ENCODE measurements around the gene LPCAT3.

LPCAT3 gene

DNA sequence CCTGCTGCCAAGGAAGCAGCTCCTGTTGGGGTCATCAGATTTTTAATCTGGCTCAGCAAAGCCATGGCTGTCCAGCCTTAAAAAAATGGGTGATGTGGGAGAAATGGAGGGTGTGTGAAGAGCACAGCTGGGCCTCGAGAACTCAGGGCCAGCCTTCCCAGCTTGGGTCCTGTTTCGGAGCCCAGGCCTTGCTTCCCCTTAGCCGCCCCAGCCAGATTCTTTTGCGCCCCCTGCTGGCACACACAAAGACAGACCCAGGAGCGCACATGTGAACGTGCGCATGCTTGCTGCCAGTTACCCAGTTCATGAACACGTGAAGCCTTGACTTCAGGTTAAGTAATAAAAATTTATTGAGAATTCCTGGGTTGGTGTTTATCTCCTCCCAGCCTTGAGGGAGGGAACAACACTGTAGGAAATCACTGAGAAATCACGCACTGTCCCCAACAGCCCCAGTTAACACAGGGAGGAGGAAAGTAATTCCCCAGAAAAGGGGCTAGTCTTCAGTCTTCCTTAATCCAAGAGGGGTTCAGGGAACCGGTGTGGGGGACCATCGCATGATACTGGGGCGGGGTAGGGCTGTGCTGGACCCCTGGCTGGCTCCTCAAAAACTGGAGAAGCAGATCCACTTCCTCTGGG lies 53.1 kb downstream of the LPCAT3 start:
- DNase-seq (ENCODE audit: low read depth in 2 of 2, low spot score in 1 of 2) = peak; percentile 74 to 77

DNA sequence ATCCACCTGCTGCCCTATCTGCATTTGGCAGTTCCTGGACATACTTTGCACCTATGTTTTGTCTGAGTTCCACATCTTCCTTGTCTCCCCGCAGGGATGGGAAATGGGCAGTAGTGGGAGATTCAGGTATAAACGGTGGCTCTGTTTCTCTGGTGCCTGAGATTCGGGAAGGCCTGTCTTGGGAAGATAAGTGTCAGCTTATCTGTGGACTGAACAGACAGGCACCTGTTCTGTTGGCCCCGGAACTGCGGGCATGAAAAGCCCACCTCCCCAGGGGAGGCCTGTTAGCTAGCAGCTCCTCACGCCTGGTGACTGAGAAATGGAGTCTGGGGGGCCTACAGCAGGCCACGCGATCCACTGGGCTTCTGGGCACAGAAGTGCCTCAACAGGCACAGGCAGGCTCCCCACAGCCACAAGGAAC lies 53.7 kb downstream of the LPCAT3 start:
- no peak for DNase-seq (ENCODE audit: low read depth in 2 of 2, low spot score in 1 of 2)

DNA sequence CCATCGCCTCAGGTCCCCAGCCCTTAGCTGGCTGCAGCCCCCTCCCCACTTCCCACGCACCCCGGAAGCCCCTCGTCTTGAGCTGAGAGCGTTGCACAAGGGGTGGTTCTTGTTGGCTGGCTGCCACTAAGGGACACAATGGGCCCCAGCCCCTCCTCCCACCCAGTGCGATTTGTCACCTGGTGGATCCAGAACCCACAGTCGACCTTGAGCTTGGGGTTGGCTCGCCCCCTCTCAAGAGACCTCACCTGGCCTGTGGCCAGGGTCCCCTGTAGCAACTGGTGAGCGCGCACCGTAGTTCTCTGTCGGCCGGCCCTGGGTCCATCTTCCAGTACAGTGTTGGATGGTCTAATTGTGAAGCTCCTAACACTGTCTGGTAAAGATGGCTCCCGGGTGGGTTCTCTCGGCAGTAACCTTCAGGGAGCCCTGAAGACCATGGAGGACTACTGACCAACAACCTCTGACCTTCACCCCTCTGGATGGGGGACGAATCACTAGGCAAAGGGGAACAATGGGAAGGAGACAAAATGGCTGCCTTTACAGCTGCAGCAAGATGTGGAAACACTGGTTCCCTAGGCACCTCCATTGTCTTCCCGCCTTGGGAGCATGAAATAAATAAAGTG lies 54.4 kb downstream of the LPCAT3 start:
- no peak for DNase-seq (ENCODE audit: low read depth in 2 of 2, low spot score in 1 of 2)

DNA sequence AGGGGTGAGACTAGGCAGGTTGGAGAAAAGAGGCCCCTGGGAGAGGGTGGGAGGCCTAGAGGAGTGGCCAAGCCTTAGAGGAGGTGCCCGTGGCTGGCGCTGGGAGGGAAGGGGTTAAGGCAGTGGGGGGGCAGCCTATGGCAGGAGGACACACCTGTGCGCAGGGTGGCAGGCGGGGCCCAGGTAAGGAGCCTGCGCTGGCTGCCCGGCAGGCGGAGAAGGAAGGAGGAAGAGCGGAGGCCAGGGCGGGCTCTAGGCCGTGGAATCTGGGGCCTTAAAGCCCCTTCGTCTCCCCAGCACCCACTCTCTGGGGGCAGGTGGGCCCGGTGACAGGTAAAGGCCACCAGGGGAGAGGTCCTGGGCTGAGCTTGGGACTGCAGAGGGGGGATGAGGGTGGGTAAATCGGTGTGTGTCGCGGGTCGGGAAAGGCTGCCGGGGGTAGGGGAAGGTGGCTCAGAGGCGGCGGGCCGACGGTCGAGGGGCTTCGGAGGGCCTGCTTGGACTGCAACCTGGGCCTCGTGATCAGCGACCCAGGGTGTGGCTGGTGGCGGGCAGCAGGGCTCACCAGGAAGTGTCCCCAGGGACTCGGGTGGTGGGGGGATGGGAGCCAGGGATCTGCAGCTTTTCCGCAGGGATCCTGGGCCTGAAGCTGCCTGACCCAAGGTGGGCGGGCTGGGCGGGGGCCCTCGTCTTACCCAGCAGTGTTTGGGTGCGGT lies 55.1 kb downstream of the LPCAT3 start:
- no peak for DNase-seq (ENCODE audit: low read depth in 2 of 2, low spot score in 1 of 2)

DNA sequence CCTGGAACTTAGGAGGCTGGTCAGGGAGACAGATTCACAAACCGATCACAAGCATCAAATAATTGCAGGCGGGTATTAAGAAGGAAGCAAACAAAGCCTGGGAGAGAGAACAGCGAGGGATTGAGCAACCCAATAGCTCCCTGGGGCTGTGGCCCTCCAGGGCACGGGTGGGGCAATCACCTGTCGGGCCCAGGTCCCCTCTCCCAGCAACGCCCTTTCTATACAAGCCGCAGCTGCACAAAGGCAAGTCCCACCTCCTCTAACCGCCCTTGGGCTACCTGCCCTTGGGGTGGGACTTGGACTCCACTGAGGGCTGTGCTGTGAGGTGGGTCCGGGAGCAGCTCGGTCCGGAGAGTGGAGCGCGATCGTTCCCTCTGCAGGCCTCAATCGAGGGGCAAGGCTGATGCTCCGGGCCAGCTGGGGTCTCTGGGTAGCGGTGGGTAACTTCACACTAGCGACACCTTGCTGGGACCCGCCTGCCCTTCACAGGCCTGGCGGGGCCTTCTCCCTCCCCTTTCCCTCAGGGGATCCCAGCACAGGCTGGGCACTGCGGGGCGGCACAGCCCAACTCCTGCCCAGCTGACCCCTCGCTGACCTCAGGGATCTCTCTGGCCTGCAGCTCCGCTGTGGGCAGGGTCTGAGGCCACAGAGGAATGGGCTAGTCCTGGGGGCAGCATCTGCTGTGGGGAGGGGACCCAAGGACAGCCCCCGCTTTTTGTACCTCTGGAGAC lies 55.8 kb downstream of the LPCAT3 start:
- no peak for DNase-seq (ENCODE audit: low read depth in 2 of 2, low spot score in 1 of 2)

DNA sequence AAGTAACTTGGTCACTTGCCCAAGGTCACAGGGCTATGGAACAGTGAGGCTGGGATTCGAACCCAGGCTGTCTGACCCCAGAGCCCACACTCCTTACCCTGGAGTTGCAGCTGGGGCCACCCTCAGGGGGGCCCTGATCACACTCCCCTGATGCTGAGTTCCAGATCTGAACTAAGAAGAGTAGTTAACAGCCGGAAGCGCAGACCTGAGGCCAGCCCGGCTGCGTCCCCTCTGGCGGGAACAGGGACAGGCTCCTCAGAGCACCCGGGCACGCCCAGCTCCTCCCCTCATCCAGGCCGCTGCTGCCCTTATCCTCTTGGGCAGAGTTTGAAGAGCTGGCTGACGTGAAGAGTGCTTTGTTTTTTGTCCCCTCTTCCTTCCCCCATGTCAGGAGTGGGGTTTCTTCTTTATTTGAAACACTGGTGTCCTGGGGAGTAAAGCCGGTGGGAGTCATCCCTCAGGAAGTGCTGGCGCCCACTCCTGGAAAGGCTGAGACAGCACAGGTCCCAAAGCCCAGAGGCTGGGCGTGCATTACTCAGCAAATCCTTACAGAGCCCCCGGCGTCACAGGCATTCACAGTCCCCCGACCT lies 56.5 kb downstream of the LPCAT3 start:
- no peak for DNase-seq (ENCODE audit: low read depth in 2 of 2, low spot score in 1 of 2)

DNA sequence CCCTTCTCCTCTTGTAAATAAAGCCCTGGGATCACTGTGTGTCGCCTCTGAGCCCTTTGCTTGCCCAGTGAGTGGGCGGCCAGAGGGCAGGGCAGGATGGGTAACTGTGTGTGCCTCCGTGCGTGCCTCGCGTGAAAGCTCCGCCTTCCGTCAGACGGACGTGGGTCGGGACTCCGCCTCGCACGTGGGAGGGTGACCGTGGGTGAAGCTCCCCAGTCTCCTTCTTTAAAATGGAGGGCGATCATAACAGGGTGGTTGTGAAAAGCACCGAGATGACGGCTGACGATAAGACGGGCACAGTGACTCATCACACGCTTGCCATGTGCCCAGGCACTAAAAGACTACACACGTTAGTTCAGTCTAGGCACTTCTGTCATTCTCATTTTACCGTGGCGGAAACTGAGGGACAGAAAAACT lies 57.0 kb downstream of the LPCAT3 start:
- peak; percentile 89 to 96 for DNase-seq (ENCODE audit: low read depth in 2 of 2, low spot score in 1 of 2)

DNA sequence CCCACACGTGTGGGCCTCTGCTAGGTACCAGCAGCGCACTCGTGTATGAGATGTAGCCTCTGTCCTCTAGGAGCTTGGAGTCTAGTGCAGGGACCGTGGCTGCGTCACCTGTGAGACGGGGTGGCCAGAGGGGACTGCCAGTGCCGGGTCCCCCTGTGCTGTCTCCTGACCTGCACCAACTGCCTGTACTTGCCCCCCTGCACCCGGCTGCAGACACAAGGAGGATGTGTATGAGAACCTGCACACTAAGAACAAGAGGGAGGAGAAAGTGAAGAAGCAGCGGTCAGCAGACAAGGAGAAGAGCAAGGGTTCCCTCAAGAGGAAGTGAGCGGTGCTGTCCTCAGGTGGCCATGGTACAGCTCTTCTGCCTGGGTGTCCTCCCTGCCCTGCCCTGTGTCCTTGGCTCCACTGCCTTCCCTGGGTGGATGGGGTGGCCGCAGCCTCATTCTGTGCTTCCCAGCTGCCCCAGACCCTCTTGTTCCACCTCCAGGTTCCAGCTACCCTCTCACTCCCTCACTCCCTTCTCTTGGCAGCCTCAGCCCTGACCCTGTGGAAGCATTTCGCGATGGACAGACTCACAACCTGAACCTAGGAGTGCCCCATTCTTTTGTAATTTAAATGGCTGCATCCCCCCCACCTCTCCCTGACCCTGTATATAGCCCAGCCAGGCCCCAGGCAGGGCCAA lies 57.5 kb downstream of the LPCAT3 start:
- no peak for DNase-seq (ENCODE audit: low read depth in 2 of 2, low spot score in 1 of 2)

DNA sequence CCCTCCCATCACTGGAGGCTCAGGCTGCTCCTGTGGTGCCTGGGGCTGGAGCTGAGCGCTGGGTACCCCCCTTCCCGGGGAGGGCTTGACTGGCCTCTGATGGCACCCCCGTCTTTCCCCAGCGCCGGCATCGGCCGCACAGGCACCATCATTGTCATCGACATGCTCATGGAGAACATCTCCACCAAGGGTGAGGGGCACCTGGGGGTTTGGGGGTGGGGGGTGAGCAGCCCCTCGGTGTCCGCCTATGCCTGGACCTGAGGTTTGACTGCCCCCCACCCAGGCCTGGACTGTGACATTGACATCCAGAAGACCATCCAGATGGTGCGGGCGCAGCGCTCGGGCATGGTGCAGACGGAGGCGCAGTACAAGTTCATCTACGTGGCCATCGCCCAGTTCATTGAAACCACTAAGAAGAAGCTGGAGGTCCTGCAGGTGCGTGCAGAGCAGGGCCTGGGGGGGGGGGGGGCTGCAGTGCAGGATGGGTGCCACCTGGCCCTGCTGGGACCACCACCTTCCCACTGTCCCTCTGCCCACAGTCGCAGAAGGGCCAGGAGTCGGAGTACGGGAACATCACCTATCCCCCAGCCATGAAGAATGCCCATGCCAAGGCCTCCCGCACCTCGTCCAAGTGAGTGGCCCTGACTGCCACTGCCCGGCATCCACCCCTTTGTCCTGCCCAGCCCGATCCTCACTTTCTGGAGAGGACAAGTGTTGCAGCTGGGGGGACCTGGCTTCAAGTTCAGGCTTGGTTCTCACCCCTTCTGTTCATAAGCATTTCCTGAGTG lies 58.3 kb downstream of the LPCAT3 start:
- DNase-seq (ENCODE audit: low read depth in 2 of 2, low spot score in 1 of 2) = no peak

DNA sequence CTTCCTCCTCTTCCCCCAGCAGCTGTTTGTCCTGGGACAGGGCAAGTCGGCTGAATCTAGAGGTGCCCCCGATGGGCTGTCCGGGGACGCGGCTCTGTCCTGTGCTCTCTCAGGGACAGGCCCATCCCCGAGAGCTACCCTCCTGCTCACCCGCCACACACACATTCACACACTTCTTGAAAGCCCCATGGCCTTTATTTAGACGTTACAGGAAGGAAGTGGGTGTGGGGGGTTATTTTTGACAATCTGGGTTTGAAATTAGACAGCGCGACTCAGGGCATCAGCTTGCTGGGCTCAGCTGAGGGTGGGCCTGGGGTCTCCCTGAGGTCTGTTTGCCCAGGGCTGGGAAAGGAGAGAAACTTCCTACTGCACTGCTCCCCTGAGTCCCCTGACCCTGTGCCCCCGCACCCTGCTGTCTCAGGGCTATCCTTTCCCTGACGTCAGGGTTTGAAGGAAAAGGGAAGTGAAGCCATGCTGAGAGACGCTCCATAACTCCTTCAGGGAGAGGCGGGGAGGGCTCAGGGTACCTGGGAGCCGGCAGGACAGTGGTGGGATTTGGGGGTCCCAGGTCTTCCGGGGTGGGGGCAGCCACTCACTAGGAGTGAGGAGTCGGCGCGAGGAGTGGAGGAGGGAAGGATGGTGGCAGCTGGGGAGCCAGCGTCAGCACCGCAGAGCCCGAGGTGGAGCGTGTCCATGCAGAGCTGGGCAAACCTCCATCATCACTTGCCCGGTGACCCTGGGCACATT lies 59.0 kb downstream of the LPCAT3 start:
- DNase-seq (ENCODE audit: low read depth in 2 of 2, low spot score in 1 of 2) = no peak

DNA sequence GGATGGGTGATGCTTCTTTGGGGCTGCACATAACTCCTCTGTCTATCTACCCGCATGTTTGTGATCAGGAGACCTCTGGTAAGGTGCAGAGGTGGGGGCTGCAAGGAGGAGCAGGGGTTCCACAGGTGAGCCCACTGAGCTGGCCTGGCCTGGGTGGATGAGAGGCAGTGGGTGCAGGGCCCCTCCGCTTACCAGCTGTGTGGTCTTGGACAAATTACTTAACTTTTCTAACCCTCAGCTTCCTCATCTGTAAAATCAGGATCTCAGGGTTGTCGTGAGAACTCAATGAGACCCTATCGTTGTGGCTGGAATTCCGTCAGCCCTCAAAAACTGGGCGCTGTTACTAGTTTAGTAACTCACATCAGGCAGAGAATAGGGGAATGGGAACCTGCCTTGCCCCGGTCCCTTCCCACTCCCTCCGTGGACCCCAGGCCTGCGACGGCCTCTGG lies 59.6 kb downstream of the LPCAT3 start:
- DNase-seq (ENCODE audit: low read depth in 2 of 2, low spot score in 1 of 2) = no peak

DNA sequence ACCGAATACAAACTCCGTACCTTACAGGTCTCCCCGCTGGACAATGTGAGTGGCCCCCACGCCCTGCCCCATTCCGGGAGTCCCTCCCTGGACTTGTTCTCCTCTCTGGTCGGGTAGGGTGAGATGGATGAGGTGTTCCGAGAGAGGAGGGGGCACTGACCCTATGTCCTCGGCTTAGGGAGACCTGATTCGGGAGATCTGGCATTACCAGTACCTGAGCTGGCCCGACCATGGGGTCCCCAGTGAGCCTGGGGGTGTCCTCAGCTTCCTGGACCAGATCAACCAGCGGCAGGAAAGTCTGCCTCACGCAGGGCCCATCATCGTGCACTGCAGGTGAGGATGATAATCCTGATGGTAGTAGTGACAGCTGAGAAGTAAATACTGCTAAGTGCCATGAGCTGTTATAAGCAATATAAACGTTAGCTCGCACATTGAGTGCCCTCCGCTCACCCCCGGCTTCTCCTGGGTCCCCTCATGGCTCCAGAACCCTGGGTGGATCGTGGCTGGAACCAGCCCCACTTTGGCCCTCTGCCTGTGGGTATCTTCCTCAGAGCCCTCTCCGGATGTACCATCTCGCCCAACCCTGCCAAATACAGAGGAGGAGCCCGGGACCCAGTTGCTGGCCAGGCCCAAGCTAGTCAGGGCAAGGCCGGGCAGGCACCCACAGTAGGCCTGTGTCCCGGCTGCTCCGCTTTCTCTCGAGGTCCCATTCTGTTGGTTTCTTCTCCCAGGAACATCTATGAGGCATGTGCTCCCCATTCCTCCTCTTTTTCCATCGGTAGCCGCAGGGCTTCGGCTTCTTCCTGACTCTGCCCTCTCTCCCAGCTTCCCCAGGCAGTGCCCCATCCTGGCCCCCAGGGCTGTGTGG lies 60.3 kb downstream of the LPCAT3 start:
- DNase-seq (ENCODE audit: low read depth in 2 of 2, low spot score in 1 of 2) = no peak

DNA sequence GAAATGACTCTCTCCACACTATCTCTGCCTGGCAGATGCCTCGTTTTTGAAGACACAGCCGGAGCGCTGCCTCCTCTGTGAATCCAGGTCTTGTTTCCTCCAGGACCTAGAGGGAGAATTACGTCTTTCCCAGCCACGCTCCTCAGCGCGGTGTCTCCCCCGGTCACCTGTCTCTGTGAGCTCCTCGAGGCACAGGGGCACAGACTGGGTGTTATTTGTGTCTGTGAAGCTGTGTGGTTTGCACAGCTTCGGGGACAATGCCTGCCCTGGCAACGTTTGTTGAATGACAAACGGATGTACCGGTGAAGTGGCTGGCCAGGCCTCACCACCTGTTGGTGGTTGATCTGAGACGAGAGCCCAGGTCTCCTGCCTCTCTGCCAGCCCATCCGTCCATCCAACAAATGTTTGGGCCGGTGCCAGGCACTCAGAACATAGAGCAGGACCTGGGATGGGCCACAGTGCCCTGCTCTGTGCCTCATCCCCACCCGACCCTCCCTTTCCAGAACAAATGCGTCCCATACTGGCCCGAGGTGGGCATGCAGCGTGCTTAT lies 61.0 kb downstream of the LPCAT3 start:
- no peak for DNase-seq (ENCODE audit: low read depth in 2 of 2, low spot score in 1 of 2)

DNA sequence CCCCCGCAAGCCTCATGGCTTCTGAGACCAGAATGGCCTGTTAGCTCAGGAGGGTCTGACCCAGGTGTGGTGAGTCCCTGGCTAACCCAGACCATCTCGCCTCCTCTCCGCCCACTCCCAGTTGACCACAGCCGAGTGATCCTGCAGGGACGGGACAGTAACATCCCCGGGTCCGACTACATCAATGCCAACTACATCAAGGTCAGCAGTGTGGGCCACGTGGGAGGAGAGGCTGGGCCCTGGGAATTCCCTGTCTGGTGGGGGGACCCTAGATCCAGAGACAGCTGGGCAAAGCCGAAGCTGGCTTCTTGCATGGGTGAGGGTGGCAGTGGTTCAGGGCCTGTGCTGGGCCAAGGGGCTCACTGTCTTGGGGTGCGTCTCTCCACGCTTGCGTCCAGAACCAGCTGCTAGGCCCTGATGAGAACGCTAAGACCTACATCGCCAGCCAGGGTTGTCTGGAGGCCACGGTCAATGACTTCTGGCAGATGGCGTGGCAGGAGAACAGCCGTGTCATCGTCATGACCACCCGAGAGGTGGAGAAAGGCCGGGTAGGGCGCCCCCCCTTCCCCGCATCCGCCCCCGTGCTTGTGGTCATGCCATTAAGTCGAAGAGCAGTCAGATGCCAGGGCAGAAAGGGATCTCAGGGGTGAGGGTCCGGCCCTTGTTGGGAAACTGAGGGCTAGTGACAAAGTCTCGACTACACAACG lies 62.1 kb downstream of the LPCAT3 start:
- DNase-seq (ENCODE audit: low read depth in 2 of 2, low spot score in 1 of 2) = no peak

DNA sequence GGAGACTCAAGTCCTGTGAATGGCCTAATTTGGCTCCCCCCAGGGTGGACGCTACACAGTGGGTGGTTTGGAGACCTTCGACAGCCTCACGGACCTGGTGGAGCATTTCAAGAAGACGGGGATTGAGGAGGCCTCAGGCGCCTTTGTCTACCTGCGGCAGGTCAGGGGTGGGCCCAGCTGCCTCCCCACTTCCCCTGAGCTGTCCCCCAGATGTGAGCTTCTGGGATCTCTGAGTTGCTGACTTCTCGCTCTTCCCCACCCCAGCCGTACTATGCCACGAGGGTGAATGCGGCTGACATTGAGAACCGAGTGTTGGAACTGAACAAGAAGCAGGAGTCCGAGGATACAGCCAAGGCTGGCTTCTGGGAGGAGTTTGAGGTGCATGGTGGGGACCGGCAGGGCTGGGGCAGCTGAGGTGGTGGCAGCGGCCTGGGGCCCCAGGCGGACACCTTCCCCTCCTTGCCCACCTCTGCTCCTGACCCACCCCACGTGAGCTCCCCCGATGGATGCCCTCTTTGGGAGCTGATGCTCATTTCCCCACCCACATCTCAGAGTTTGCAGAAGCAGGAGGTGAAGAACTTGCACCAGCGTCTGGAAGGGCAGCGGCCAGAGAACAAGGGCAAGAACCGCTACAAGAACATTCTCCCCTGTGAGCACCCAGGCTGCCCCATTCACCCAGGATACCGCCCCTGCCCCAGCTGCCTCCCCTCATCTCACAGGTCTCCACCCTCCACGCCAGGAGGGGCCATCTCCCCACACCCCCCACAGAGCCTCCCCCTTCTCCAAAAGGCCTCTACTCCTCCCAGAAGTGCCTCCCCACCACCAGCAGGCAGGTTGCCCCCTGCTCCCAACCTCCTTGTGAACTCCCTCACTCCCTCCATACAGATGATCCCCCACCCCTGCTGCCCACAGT lies 62.9 kb downstream of the LPCAT3 start:
- no peak for DNase-seq (ENCODE audit: low read depth in 2 of 2, low spot score in 1 of 2)

DNA sequence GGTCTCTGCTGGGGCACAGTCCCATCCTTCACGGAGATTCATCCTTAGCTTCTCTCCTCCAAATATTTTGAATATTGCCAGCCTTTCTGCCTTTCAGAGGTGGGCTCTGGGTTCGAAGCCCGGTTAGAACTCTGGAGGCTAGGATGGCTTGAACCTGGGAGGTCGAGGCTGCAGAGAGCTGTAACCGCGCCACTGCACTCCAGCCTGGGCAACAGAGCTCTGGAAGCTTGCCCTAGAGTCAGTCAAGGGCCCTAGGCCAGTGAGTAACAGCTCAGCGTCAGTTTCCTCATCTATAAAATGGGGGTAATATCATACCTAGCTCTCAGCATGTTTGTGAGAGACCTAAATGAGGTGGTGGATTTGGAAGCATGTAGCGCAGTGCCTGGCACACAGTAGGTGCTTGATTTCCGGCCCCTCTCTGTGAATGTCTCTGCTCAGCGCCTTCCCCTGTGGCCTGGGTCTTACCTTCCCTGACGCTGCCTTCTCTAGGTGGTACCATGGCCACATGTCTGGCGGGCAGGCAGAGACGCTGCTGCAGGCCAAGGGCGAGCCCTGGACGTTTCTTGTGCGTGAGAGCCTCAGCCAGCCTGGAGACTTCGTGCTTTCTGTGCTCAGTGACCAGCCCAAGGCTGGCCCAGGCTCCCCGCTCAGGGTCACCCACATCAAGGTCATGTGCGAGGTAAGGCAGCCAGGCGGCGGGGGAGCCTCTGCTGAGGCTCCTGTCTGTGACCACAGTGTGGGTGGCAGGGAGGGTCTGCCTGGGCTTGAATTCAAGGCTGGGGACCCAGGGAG lies 63.8 kb downstream of the LPCAT3 start:
- no peak for DNase-seq (ENCODE audit: low read depth in 2 of 2, low spot score in 1 of 2)
